ENCODE data around the gene CCM2.

The CCM2 gene

GRCh38 chr7:45036317-45036716 lies 36.3 kb downstream of the CCM2 start:
- no peak for DNase-seq

- no peak for DNase-seq
These were observed 36.8 kb downstream of the CCM2 start for GRCh38 chr7:45036796-45037195.

GRCh38 chr7:45037876-45038275 lies 37.9 kb downstream of the CCM2 start:
- DNase-seq: no peak

- DNase-seq: no peak
These were observed 39.1 kb downstream of the CCM2 start for GRCh38 chr7:45039106-45039505.

GRCh38 chr7:45044338-45044737 lies 44.3 kb downstream of the CCM2 start:
- DNase-seq: no peak

GRCh38 chr7:45048748-45049147 lies 48.7 kb downstream of the CCM2 start:
- no peak for DNase-seq

GRCh38 chr7:45050198-45050597 lies 50.2 kb downstream of the CCM2 start:
- DNase-seq: no peak

- DNase-seq: peak; percentile 24 to 54
These were observed 52.0 kb downstream of the CCM2 start for GRCh38 chr7:45052011-45052410.

GRCh38 chr7:45053401-45053800 lies 53.4 kb downstream of the CCM2 start:
- no peak for DNase-seq

GRCh38 chr7:45053941-45054340 lies 53.9 kb downstream of the CCM2 start:
- no peak for DNase-seq

GRCh38 chr7:45054442-45054841 lies 54.4 kb downstream of the CCM2 start:
- no peak for DNase-seq

- no peak for DNase-seq
These were observed 55.0 kb downstream of the CCM2 start for GRCh38 chr7:45055016-45055415.

- DNase-seq: no peak
These were observed 55.7 kb downstream of the CCM2 start for GRCh38 chr7:45055594-45056219.

GRCh38 chr7:45057878-45058277 lies 57.9 kb downstream of the CCM2 start:
- no peak for DNase-seq

GRCh38 chr7:45060295-45060694 lies 60.3 kb downstream of the CCM2 start:
- no peak for DNase-seq

GRCh38 chr7:45061352-45061751 lies 61.4 kb downstream of the CCM2 start:
- no peak for DNase-seq

GRCh38 chr7:45061806-45062425 lies 61.9 kb downstream of the CCM2 start:
- no peak for DNase-seq

GRCh38 chr7:45064047-45064725 lies 64.2 kb downstream of the CCM2 start:
- DNase-seq: no peak

- no peak for DNase-seq
These were observed 65.3 kb downstream of the CCM2 start for GRCh38 chr7:45065031-45065995.

GRCh38 chr7:45066409-45066808 lies 66.4 kb downstream of the CCM2 start:
- DNase-seq: no peak

GRCh38 chr7:45067582-45067981 lies 67.6 kb downstream of the CCM2 start:
- DNase-seq: no peak

- no peak for DNase-seq
These were observed 68.4 kb downstream of the CCM2 start for GRCh38 chr7:45068236-45069023.

Data from NCI-H187 (cell line).